AG20443 (cell line): ENCODE measurements around the gene ROPN1.
"Not testable (repeated sequence)": the region's sequence is repeated elsewhere in the genome, so short reads cannot be mapped to it uniquely, and the experiment has no call there.

Experiments
- DNase-seq: peaks from one replicate; pipeline ENCODE4 v3.0.0; 2012; ENCODE audit warnings: low spot score, mixed read lengths

ROPN1 gene

DNA sequence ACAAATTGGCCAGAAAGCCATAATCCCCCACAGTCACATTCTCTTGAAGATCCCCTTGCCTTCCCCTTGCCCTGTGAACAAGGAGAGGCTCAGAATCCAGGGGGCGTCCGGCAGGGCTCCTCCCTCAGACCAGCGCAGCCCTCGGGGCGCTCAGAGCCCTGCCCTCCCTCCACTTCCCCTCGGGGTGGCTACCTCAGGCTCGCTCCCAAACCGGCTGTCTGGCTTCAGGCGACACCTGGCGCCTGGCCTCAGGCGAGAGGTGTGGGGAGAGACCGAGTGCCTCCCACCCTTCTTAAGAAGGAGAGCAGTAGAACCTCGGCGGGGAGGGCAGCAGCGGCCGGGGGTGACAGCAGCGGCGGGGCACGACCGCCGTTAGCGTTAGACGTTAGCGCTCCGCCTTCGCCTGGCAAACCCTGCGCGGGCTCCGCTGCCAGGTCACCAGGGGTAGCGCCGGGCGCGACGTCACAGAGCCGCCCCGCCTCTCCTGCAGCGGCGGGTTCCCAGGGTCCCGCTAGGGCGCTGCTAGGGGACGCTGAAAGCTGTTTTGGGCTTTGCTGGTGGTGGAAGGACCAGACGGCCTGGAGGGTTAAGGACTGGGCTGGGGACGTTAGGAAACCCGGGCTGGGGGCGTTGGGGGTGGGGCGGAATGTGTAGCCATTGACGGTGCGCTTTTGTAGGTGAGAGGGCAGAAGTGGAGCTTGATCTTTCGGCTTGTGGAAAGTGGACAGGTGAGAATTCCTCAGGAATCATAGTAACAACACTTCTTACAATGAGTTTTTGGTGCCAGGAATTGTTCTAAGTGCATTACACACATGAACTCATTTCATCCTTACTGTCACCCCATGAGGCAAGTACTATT, at the start of gene ROPN1:
ROPN1 (minus strand) TSS at position 395 of the 859 bp plus-strand sequence. CDS start 11,643 bp downstream, outside the sequence.
- not testable (repeated sequence) for DNase-seq

DNA sequence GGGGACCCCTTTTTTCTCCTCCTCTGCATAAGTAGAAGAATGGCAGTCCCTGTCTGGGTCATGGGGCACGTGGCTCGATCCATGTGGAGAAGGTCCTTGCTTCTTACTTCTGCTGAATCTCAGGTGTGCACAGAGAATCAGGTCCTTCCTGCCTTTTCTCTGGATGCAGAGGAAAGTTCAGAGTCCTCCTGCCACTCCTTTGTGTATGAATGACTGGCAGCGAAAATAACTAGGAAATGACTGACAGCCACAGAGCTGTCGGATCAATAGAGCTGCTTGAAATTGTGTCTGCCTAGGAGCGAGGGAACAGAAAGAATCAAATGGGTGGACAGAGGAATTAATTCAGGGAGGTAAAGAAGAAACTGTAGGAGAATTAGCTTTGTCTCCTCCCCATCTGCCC, 49.6 kb upstream of the ROPN1 start:
- DNase-seq: no peak

DNA sequence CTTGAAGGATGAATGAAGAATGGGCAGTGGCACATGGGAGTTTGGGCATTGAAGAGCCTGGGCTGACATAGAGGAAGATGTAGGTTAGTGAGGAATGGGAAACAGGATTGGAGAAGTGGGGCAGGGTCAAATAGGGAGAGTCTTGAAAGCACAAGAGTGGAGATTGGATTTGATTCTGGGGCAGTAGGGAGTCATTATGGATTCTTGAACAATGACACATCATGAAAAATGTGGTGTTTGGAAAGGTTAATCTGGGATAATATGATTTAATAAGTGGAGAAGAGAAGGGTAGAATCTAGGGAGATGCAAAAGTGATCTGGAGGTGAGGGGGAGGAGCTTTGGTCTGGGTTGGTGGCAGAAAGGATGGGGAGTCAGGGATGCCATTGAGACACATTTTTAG, 45.4 kb upstream of the ROPN1 start:
- DNase-seq: no peak

DNA sequence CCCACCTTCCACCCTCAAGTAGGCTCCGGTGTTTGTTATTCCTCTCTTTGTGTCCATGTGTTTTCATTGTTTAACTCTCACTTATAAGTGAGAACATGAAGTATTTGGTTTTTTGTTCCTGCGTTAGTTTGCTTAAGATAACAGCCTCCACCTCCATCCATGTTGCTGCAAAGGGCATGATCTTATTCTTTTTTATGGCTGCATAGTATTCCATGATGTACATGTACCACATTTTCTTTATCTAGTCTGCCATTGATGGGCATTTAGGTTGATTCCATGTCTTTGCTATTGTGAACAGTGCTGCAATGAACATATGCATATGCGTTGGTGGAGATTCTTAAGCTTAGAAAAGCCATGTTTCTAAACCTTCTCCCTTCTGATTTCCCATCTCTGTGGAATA, 44.3 kb upstream of the ROPN1 start:
- not testable (repeated sequence) for DNase-seq

DNA sequence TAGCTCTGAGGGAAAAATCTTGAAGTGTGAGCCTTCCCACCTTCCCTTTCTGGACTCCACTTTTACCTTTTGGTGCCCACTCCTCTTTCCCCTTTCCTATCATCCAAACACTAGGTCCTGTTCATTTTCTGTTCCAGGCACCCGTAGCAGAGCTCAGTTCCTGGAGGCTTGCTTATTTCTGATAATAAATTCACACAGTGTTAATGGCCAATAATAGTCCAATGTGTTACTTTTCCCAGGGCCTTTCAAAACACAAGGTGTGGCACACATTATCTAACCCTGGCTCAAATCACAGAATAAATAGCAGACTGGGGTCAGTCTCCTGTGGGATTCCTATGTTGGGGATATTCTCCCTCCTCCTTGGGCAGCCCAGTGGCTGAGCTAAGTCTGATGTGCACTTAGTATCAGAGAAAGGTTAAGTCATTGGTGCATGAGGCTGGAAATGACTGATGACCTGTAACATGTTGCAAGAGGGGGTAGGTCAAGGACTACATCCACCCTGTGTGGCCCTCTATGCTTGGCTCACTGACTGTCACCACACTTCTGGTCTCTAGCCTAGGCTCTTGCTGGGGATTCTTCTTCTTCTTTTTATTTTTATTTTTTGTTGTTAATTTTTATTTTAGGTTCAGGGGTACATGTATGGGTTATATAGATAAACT, 43.7 kb upstream of the ROPN1 start:
- DNase-seq: no peak

DNA sequence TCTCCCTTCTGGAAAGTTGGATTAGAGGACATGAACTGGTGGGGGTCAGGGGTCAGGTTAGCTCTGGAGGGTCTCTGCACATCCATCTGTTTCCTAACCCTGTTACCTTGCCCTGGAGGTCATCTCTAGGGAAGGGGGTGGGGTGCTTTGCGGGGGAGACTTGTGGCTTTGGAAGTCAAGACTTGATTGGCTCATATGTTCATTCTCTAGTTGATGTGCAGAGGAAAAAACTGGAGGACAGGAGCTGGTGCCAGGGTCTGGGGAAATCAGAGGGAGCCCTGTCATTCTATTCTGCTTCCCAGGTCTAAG, 42.9 kb upstream of the ROPN1 start:
- no peak for DNase-seq

DNA sequence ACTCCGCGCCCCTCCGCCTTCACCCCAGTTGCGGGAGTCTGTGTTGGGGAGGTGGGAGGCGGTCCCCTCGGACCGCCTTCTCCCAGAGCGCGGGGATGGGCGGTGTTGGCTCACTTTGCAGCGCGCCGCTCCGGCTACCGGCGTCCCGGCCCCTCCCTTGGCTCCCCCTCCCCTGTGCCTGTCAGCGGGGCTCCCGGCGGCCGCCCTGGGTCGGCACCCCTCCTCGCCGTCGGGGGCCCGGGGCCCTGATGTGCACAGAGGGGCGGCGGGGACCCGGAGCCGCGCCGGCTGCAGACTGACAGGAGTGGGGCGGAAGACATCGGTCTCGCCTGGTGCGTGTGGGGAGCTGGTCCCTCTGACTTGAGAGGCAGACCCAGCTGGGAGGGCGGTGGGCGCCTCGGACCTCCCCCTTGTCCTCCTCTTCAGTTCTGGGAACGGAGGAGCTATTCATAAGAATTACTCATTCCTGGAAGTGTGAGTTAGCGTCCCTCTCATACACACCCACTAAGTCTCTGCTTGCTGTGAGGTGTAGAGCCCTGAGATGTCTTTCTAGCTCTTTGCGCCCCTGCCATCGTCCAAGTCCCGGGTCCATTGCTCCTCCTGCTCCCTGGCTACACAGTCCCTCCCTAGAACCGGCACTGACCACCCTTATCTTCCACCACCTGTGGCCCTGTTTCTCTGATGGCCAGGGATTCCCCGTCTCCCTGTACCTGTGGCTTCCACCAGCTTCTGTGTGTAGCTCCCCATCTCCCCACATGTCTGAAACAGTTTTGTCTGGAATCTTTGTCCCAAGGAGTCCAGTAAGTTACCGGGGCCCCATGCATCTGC, 42.3 kb upstream of the ROPN1 start:
- peak; percentile 27 for DNase-seq

DNA sequence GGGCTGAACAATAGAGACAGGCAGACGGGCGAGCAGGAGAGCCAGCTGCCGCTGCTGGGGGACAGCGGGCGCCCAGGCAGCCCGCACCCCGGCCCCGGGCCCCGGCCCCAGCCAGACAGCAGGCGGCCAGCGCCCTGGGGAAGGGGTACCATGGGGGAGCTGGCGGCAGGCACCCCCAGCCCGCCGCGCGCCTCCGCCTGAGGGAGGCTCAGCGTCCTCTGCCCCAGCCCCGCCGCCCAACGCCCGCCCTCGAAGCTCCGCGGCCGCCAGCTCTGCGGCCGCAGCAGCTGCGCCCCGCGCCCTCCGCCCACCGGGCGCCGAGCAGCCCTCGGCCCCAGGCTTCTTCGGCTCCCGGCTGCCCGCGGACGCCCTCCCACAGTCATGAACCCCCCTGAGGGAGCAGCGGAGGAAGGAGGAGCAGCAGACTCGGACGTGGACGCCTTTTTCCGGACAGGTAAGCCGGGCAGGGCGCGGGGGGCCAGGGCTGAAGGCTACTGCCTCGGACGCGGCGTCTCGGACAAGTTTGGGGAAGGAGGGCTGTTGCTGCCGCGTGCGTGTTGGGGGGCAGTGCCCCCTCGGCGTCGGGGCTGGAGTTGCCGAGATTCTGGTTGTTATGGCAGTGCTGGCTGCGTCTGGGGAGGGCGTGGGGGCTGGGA, 41.6 kb upstream of the ROPN1 start, which contains the start of gene KALRN:
KALRN (plus strand) TSS at position 10 of the 656 bp plus-strand sequence.
- peak; percentile 57 for DNase-seq

DNA sequence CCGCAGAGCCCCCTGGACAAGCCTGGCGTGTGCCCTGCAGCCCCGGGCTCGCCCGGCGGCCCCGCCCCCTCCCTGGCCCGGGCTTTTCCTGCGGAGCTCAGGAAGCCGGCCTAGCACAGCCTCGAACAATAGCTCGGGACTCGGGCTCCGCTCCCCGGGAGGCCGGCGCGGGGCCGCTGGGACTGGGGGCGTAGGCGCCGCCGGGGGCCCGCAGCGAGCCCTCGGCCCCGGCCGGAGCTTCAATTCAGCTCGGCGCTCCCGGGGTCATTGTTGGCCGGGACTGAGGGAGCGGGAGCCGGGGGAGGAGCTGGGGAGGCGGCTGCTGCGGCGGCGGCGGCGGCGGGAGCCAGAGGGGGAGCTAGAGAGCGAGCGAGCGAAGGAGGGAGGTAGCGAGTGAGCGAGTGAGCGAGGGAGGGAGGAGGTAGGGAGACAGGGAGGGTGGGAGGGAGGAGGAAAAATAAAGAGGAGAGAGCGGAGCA, 41.0 kb upstream of the ROPN1 start:
- peak; percentile 97 for DNase-seq

DNA sequence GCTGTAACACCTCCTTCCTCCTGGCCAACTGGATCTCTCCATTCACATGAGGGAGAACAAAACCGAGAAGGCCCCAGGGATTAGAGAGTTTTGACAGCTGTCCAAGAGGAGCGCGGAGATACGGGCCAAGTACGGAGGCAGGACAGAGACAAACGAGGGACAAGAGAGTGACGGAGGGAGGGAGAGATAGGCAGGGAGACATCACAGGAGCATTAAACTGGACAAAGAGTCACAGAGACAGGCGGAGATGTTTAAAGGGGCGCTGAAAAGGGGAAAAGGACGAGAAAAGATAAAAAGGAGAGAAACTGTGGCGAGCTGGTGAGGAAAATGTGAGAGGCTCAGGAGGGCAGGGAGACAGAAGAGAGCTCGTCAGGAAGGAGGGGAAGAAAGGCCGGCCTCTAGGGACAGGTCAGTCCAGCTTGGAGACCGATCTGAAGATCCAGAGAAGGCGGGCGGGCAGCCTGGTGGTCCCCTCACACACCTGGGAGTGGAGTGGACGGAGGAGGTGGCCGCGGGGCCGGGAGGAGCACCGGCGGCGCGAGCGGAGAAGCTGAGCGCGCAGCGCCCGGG, 40.5 kb upstream of the ROPN1 start:
- no peak for DNase-seq

DNA sequence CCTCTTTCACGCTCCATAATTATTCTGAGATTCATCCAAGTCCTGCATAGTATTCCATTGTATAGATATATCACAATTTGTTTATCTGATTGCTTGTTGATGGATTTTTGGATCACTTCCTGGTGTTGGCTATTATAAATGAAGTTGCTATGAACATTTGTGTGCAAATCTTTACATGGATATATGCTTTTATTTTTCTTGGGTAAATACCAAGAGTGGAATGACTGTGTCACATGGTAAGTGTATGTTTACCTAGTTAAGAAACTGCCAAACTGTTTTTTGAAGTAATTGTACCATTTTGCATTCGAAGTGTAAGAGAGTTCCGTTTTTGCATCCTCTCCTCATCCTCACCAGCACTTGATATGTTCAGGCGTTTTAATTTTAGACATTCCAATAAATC, 34.6 kb upstream of the ROPN1 start:
- no peak for DNase-seq

DNA sequence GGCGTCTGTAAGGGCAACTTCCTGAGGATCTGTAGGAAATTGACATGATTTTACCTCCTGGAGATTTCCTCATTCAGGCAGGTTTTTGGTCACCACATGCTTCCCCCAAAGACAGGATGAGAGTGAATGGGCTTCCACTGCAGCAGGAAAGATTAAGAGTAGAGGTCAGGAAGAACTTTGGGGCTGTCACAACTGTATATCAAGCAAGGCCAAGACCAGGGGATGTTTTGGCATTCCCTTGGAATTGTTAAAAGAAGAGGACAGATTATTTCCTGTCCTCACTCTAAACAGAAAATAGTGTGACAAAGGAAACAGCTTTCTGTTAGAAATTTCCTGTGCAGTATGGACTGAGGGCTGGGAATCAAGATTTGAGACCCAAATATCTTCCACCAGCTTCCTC, 31.6 kb upstream of the ROPN1 start:
- not testable (repeated sequence) for DNase-seq

DNA sequence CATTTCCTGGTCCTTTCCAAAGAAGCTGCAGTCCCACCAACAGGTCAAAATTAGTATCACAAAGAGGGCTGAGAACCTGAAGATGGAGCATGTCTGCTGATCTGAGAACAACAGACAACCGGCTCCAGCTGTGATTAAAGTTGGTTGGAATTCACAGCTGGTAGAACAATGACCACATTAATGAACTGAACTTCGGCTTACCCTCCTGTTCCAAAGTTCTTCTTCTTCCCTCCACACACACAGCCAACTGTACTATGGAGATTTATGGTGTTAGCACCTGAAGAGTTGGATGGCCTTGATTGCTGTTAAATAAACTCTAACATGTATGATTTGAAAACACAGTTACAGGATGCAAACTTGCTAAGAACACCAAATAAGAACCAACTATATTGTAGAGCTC, 27.4 kb upstream of the ROPN1 start:
- DNase-seq: no peak

DNA sequence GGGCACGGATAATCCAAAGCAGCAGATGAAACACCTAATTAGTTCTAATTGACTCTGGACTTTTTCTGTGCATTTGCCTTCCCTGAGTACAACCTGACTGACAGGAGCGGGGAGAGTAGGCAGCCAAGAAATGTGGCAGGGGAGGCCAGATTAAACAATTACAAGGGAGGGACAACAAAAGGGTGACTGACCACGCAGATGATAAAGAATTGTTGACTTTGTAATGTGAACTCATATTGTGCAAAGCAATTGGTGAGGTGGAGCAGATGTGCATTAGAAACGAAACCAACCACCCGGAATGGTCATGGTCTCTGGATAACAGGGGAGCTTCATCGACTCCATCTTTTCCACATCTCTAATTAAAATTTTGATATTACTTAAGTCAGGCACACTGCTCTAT, 25.6 kb upstream of the ROPN1 start:
- DNase-seq: not testable (repeated sequence)

DNA sequence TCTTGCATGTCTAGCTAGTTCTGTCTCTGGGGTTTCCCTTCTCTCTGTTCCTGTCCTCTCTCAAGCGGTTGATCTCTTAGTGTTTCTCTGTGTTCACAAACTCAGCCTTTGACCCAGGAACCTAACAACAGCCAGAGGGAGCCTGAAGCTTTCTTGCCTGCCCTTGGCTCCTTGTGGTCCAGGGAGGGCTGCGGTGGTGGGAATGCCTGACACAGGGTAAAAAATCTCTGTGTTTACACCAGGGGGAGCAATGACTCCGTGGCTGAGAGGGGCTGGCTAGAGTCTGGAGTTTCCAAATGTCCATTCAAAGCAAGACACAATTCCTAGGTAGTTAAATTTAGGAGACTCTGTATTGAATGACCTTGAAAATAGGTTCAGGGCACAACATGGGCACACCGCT, 24.6 kb upstream of the ROPN1 start:
- DNase-seq: peak; percentile 54

DNA sequence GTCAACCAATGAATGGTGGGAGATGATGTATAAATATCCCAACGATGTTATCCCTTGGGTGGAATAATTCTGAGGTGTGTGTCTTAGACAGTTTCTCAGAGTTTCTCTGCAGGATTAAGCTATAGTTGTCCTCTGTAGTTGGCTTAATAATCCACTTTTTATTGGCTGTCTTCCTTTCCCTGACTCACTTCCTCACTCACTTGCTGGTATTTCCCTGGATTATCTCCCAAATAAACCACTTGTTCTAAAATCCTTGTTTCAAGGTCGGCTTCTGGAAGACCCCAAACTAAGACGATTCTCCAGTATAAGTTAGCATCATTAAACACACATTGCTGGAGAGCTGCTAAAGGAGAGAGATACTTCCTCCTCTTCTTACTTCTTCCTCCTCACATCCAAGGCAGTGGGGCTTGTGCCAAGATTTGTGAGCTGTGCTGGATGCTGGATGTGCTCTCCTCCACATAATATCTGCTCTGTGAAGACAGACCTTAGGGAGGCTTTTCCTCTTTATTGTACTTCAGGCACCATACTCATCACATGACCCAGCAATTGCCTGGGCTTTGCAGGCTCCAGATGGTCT, 22.5 kb upstream of the ROPN1 start:
- DNase-seq: peak; percentile 36

DNA sequence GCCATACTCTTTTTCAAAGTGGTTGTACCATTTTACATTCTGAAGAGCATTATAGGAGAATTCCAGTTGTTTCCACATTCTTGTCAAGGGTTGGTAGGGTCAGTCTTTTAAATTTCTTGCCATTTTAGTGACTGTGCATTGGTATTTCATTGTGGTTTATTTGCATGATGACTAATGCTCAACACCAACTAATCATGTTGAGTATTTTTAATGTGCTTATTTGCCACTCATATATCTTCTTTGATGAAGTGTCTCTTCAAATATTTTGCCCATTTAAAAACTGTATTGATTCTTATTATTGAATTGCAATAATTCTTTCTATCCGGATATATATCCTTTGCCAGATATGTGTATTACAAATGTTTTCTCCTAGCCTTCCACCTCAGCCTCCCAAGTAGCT, 16.4 kb upstream of the ROPN1 start:
- DNase-seq: not testable (repeated sequence)

DNA sequence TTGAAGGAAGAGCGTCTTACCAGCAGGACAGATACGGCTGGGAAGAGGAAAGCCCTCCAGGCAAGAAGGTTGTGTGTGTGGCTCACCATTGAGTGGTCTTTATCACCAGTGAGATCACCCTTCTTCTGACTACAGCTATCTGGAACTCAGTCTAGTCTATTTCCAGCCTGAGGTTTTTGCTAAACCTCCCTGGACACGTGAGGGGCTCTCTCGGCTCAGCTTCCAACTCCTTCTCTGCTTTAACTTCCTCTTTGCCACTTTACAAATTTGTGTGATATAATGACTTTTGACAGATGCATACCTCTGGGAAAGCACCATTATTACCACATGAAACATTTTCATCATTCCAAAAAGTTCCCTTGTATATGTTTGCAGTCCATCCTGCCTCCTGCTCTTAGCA, 15.3 kb upstream of the ROPN1 start:
- peak; percentile 19 for DNase-seq

DNA sequence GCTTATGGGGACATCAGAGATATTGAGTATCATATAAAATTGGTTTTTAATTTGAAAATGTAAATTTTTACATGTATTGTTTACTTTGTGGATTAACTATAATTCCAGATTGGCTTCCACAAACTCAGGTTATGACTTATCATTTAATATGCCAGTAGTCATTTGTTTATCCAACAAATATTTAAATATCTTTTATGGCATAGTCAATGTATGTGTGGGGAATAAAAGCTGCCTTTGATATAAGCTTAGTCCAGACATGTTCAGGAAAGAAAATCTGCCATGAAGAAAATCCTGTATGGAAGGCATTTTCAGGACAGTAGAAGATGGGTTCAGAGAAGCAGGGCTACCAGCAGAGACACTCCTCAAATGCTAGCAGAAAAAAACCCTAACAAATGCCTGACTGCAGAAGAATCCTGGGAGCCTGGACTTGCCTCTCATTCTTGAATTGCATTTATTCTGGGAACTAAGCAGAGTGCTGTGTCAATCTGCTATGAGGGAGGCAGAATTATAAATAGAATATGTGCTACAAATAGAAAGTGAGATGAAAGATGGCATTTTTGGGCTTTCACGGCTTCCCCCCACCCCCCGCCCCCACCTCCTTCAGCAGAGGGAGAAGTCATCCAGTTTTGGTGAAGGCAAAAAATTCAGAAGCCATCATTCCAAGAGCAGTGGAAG, 10.6 kb upstream of the ROPN1 start:
- DNase-seq: not testable (repeated sequence)

DNA sequence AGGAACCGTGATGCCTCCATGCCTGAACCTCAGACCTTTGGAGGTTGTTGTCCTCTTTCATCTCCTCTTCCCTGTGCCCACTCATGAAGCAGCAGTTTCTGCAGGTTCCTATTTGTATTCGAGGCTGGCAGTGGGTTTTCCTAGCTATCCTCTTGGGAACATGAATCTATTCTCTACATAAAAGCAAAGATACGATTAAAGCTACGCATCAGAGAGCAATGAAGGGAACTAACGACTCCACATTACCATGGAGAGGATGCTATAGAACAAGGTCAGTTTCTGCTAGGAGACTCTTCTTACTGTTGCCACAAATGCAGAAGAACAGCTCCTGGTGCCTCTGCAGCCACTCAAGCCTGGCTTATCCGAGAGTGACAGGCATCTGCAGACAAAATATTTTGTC, 9.4 kb upstream of the ROPN1 start:
- not testable (repeated sequence) for DNase-seq

DNA sequence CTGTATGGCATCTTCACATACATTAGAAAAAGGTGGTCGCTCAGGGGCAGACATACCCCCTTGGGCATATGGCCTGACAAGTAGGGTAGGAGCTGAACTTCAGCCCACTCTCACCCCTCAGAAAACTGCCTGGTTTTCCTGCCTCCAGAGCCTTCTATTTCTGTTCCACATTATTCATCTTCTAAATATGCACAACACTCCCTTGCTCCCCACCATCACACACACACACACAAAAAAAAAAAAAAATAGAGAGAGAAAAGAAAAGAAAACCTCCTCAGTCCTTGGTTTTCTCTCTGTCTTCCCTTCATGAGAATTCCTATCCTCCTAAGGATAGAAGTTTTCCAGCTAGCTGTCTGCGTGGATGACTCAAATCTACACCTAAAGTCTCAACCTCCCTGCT, 5.6 kb upstream of the ROPN1 start:
- DNase-seq: peak; percentile 50
